ENCODE results near the gene C1QL1.
"Not testable (repeated sequence)": the region's sequence is repeated elsewhere in the genome, so short reads cannot be mapped to it uniquely, and the experiment has no call there.

C1QL1 gene

GRCh38 chr17:44959821-44960531, 8.1 kb downstream of the C1QL1 start:
- DNase-seq, result no peak

DNA sequence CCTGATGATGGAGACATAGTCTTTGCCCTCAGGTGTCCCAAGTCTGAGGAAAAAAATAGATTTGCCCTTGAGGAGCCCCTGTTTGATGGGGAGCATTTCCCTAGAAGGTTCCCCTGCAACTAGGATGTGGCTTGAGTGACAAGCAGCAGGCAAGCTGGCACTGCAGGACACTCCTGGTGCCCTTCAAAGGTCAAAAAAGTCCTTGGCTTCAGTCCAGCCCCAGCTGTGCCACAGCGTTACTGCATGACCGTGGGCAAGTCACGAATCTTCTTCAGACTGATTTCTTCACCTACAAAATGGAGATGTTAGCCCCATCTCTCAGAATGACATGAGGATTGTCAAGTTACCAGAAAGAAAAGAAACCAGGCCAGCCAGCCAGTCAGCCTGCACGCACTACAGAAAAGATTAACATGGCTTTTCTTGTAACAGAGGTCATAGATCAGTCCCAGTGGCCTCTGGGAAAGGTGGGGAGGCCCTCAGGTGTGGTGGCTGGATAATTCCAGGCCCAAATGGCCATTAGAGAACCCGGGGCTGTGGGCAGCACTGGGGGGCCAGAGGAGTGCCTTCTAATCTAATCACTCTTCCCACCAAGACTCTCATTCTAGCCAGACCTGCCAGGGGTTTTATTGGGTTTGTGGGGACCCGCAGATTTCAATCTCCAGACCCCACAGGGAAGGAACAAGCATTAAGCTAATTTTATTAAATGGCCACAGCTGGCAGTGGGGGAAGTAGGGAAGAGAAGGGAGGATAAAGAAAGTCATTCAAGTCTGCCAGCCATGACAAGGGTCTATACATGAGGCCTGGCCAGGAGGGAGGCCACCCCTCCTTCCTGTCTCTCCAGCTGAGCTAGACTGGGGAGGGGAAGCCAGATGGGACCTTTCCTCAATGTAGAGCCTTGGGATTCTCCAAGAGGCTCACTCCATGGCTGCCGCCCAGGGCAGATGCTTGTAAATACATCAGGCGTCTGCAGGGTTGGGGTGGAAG, 10.8 kb downstream of the C1QL1 start:
- DNase-seq, result no peak

DNA sequence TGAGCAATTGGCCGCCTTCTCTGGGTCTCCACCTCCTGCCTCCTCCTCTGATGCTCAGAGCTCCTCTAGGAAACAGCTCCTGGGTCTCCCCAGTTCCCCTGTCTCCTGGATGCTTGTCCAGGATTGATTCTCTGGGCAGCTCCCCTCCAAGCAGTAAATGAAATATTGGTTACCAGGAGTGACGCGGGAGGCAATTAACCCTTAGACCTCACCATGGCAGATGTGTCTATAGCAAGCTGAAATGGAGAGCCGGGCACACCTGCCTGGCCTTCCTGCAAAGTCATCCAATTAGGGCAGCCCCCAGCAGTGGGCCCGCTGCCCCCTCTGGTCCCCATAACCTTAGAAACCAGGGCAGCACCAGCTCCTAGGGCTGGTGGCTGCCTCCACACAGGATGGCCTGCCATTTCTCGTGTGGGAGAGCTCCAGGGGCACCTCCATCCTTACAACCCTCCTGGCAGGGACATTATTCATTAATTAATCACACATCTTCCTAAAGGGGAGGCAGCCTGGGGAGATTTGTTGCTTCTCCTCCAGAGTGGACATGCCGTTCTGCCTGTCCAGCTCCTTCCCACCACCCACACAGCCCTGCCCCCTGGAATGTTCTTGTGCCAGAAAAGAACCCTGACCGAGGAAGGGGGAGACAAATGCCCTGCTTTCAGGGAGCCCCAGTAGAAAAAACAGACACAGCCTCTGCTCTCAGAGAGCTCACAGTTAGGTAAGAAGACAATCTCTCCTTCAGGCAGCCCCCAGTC, 12.3 kb downstream of the C1QL1 start:
- DNase-seq, result no peak

DNA sequence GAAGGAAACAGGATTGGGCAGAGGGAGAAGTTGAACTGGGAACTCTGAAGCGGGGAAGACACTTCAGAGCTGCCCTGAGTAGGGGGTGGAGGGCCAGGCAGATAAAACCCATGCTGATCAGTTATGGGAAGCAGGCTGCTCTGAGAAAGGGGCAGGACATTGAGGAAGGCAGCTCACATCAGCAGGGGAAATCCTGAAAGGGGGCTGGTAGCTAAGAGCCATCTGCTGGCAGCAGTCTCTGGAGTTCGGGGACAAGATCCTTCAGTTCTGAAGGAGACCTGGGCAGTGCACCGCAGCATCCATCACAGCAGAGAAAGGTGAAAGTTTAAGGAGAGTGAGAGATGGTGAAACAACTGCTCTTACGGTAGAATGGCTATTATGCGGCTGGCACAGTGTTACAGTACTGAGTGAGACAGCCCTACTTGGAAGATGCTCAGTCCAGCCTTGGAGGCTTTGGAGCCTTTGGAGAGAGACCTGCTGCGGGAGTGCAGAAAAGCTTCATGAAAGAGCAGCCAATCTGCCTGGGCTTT, 15.1 kb downstream of the C1QL1 start:
- no peak for DNase-seq

DNA sequence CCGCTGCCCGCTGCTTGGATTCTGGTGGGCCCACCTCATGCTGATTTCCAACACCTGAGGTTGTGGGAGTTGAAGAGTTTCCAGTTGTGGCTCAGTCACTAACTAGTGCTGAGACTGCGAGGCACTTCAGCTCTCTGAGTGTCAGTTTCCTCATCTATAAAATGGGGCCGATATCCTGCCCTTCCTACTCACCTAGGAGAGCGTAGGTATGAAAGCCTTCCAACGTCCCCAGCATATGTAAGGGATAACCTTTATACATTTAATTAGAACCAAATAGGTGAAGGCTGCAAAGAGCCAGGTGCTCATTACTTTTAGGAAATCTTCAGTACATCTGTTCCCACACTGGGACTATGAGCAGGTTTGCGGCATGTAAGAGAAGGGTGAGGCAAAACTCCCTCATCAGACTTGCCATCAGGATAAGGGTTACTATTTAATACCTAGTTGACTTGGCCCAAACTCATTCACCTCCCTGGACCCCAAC, 19.7 kb downstream of the C1QL1 start:
- no peak for DNase-seq

- peak; percentile 93 for DNase-seq
Measured at GRCh38 chr17:44947461-44948314, 20.4 kb downstream of the C1QL1 start, which contains the start of gene KIF18B. KIF18B (minus strand) TSS chr17:44947773; CDS start chr17:44936344, 11,429 bp downstream.

- DNase-seq, result not testable (repeated sequence)
Measured at GRCh38 chr17:44945652-44946051, 22.5 kb downstream of the C1QL1 start.

DNA sequence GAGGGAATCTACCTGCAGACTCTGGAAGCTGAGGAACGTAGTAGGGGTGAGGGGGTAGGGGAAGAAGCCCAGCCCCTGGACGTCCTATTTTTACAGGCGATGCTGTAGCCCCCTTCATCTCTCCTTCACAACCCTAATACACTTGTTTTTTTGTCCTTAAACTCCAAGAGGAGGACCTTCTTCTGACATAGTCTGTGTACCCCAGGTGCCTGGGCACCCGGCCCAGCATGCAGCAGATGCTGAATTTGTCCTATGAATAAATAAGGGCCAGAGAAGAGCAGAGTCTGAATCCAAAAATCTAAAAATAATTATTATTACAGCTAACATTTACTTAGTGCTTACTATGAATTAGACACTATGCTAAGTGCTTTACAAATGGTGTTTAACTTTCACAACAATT, 25.6 kb downstream of the C1QL1 start:
- no peak for DNase-seq

DNA sequence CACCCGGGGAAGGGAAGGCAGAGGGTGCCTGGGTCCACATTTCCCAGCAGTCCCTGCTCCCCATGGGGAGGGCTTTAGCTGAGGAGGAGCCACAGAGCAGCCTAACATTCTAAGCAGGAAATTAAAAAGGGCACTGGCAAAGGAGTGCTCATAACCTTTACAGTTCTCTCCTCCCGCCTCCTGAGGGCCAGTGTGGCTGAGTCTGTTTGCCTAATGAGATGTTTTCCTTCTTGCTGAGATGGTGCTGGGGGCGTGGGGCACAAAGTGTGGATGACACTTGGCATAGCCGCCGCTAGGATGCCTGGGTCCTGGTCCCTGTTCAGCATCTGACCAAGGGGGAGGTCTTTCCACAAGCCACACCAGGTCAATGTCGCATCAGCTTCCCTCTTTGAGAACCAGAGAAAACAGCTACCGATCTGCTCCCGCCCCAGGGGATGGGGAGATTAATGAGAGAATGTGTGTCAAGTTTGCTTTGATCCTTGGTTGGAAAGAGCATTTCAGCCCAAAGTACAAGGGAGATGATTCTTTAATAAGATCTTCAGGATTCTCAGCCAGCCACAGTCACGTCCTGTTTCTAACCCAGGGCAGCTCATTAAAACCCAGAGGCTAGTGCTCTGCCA, 26.3 kb downstream of the C1QL1 start:
- DNase-seq, result no peak

- no peak for DNase-seq
Measured at GRCh38 chr17:44940768-44941167, 27.3 kb downstream of the C1QL1 start.

DNA sequence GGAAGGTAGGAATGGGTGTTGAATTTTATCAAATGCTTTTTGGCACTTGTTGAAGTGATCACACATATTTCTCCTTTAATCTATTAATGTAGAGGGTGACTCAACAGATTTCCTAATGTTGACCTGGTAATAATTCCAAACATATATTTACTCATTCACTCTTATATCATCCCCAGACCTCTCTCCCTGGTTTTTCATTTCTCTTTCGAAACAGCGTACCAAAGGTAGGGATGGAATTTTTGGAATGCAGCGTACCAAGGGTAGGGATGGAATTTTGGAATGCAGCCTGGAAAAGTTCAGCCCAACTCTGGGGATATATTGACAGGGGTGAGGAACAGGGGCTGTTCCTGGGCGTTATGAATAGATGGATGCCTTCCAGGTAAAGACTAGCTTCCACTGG, 27.8 kb downstream of the C1QL1 start:
- DNase-seq, result no peak

- no peak for DNase-seq
Measured at GRCh38 chr17:44935116-44935515, 33.0 kb downstream of the C1QL1 start.

GRCh38 chr17:44934745-44935105, 33.4 kb downstream of the C1QL1 start:
- DNase-seq, result no peak

DNA sequence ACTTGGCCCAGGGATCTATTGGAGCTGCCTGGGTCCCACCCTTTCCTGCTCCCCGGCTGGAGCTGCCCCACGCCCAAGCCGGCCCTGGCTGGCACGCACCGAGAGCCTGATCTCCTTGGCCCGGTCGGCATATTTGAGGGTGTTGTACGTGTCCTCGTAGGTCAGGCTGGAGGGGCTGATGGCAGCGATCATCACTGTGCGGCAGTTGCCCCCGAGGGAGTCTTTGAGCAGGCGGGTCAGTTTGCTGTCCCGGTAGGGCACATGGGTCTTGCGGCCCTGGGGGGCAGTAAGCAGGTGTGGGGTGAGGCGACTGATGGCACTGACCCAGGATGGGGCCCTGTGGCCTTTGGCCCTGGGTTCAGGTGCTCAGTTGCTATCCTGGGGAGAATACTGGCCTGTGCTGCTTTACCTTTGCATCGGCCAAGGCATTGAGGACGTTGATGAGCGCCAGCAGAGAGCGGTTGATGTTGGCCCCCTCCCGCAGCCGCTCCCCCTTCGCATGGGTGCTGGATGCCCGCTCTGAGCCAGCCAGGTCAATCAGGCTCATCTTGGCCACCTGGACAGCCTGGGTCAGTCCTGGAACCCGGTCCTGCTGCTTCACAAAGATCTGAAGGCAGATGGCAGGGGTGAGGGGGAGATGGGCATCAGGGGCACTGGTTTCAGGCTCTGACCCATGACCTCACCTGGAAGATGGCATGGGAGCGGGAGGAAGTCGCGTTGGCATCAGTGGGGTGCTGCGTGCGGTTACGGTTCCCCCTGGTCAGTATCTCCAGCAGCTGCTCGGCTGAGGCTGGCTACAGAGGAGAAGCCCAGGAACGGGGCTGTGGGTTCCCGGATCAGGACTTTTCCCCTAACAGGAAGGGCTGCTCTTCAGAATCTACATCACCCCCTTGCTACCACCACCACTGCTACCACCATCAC, 34.0 kb downstream of the C1QL1 start:
- no peak for DNase-seq

DNA sequence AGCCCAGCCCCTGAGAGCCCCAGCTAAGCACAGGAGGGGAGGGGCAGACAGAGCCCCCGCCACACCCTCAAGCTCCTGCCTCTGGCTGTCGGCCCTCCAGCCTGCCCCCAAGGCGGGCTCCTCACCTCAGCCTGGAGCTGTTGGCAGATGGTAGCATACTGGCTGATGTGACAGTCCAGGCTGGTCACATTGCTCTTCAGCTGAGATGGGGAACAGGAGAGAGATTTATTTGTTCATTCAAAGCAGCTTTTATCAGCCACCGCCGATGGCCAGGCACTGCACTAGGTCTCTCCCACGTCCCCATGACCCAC, 35.4 kb downstream of the C1QL1 start:
- no peak for DNase-seq

DNA sequence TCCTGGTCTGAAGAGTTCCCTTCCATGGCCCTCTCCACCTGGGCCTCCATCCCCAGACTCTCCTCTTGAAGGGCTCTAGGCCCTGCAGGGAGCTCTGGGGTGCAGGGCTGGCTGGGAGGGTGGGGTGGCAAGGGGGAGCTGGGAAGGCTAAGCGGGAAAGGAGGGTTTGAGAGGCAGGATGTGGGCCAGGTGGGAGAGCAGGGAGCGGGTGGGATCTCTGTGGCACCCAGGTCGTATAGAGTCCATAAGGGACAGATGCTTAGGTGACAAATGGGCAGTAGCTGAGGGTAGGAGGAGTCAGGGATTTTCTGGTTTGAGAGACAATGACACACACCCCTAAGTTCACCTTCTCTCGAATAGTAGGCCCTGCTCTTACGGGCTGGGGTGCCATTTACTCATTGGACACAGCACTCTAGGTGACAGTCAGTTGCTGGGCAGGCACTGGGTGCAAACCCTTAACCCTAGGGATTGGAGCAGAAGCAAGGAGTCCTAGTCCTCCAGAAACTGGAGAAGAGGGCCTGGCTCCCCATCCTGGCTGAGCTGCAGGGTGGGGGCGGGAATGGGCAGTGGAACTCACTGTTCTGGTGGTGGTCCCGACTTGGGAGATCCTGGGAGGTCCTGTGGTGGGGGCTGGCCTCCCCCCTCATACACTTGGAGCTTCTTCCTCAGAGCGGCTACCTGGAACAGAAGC, 35.9 kb downstream of the C1QL1 start:
- DNase-seq, result peak; percentile 10

- no peak for DNase-seq
Measured at GRCh38 chr17:44931376-44931775, 36.7 kb downstream of the C1QL1 start.

- DNase-seq, result no peak
Measured at GRCh38 chr17:44930667-44931066, 37.4 kb downstream of the C1QL1 start.

DNA sequence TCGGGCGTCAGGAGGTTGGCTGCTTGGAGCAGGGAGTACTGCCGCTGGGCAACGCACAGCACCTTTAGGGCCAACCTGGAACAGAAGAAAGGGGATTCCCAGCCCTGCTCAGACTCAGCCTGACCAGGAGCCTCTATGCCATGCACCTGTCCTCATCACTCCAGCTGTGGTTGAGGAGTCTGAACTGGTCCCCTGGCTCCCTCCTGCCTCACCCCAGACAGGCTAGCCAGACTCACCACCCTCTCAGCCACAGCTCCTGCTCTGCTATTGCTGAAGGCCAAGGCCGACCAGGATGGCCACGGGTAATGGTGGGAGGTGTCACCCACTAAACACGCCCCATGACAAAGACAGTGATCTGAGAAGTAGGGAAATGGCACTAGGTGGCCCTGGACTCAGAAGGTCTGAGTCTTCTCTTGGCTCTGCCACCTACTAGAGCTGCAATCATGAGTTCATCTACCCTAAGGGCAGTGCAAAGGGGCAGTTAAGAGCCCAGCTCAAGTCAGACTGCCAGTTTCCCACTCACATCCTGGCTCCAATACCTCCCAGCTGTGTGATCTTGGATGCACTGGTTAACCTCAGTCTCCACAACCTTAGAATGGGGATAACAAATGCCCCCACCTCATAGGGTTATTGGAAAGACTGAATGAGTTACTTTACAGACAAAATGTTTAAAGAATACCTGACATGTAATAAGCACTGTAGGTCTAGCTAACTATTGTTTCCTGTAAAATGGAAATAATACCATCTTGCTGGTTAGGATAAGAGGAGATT, 39.0 kb downstream of the C1QL1 start:
- DNase-seq, result peak; percentile 16
